Measurements from ENCODE around the gene JPH4.
"Not testable (repeated sequence)": the region's sequence is repeated elsewhere in the genome, so short reads cannot be mapped to it uniquely, and the experiment has no call there.

DNA sequence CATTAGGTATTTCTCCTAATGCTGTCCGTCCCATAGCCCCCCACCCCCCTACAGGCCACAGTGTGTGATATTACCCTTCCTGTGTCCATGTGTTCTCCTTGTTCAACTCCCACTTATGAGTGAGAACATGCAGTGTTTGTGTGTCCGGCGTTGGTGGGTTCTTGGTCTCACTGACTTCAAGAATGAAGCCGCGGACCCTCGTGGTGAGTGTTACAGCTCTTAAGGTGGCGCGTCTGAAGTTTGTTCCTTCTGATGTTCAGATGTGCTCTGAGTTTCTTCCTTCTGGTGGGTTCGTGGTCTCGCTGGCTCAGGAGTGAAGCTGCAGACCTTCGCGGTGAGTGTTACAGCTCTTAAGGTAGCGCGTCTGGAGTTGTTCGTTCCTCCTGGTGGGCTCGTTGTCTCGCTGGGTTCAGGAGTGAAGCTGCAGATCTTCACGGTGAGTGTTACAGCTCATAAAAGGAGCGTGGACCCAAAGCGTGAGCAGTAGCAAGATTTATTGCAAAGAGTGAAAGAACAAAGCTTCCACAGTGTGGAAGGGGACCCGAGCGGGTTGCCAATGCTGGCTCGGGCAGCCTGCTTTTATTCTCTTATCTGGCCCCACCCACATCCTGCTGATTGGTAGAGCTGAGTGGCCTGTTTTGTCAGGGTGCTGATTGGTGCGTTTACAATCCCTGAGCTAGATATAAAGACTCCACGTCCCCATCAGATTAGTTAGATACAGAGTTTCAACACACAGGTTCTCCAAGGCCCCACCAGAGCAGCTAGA, 5.4 kb upstream of the JPH4 start:
- TF ChIP-seq, protein P1, sequence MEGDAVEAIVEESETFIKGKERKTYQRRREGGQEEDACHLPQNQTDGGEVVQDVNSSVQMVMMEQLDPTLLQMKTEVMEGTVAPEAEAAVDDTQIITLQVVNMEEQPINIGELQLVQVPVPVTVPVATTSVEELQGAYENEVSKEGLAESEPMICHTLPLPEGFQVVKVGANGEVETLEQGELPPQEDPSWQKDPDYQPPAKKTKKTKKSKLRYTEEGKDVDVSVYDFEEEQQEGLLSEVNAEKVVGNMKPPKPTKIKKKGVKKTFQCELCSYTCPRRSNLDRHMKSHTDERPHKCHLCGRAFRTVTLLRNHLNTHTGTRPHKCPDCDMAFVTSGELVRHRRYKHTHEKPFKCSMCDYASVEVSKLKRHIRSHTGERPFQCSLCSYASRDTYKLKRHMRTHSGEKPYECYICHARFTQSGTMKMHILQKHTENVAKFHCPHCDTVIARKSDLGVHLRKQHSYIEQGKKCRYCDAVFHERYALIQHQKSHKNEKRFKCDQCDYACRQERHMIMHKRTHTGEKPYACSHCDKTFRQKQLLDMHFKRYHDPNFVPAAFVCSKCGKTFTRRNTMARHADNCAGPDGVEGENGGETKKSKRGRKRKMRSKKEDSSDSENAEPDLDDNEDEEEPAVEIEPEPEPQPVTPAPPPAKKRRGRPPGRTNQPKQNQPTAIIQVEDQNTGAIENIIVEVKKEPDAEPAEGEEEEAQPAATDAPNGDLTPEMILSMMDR (conservative IDR thresholded peaks at IDR 0.05) = not testable (repeated sequence)
- not testable (repeated sequence) for TF ChIP-seq ZFX (IDR thresholded peaks at IDR 0.05)
